Pancreas (tissue), 10 donors: ENCODE results near the gene HPN. TPM values are rescaled to one million over a fixed set of nuclear protein-coding genes. Genes with fewer than 3 reads are reported as not detected.

Experiments used
- ATAC-seq, 4 donors: fragments of 200-7000 bp; cut with Tn5 transposase; one replicate each; pipeline versions ENCODE4 v1.8.0 to v1.9.1; 2020; ENCODE audit warnings: mild to moderate bottlenecking in 4 of 4, moderate library complexity in 4 of 4
- DNase-seq, 6 donors: peaks; one replicate each; pipeline ENCODE4 v3.0.0-alpha.2; 2020
- FAIRE-seq: peaks from 2 replicates; lab custom pipeline; 2012; peaks lifted over from hg19 to GRCh38; lab: Jason Lieb, UNC
- H3K27ac ChIP-seq, 4 donors: fragments of 200-600 bp; sonication (generic); 1 replicate in 3 of 4; 2 replicates in 1 of 4; pipeline versions ENCODE4 v1.5.0 to v1.8.0; 2020
- H3K27me3 ChIP-seq, 4 donors: fragments of 200-600 bp; one replicate each; pipeline ENCODE4 v1.8.0; 2021
- H3K36me3 ChIP-seq, 3 donors: fragments of 200-600 bp; sonication (generic) in 1 of 3; one replicate each; pipeline versions ENCODE4 v1.5.0 to v1.8.0; 2020 to 2021
- H3K4me1 ChIP-seq, 3 donors: fragments of 200-600 bp; one replicate each; pipeline ENCODE4 v1.8.0; 2021
- H3K4me3 ChIP-seq, 4 donors: fragments of 200-600 bp; sonication (generic) in 2 of 4; one replicate each; pipeline versions ENCODE4 v1.5.0 to v1.8.0; 2020 to 2021
- H3K9me3 ChIP-seq, 4 donors: fragments of 200-600 bp; one replicate each; pipeline ENCODE4 v1.8.0; 2021
- WGBS, 2 donors: extraction: QIAGEN DNeasy Blood & Tissue Kit; methylation state at CpG; one replicate each; pipeline ENCODE4 v1.1.7; 2013; 5-methylcytosine and 5-hydroxymethylcytosine counted together
- intact Hi-C, 3 donors: fragments of 100-400 bp; cut with DNase I; formaldehyde crosslinking; loops; one replicate each; pipeline versions ENCODE4 v1.11.1 to v1.14.2; 2022
- polyA plus RNA-seq, 2 donors: library from polyadenylated mRNA; stranded (reverse); fragments of 200-250 nt; gene quantifications; one replicate each; pipeline ENCODE4 v1.2.3, GENCODE V29; 2013
- total RNA-seq, 6 donors: library from RNA; stranded (reverse); fragmentation: NEBNext Ultra II Directional in 4 of 6; extraction: Animal tissue kit (Norgen Biotek cat#: 25700) in 4 of 6; gene quantifications; one replicate each; pipeline versions ENCODE4 v1.2.1 to v1.2.4, GENCODE V29; 2021 to 2023
- TF ChIP-seq, protein P1 (sequence below), 4 donors: fragments of 200-600 bp; sonication (generic) in 3 of 4; IDR thresholded peaks; one replicate each; pipeline versions ENCODE4 v1.5.0 to v1.8.0; 2021; ENCODE audit warnings: antibody characterized with exemption in 4 of 4
- donor health status: healthy with polysubstance abuse.
- donor health status: DM: no; HTN: no; CAD: no; lungs with moderate emphysema.
- donor health status: DM: no; HTN: no; CAD: no.
- donor health status: control.
- donor health status: control.
- donor health status: Bipolar disorder and iron deficiency.
- donor health status: DM: yes; HTN: yes; CAD: no.
- donor health status: DM: no; HTN: no; CAD: no.
- donor health status: DM: no; HTN: no; CAD: no.
- donor health status: DM: yes; HTN: yes; CAD: no.

The HPN gene
- total and polyA plus RNA-seq, 8 donors = 93.0 to 238 (median 124) TPM

DNA sequence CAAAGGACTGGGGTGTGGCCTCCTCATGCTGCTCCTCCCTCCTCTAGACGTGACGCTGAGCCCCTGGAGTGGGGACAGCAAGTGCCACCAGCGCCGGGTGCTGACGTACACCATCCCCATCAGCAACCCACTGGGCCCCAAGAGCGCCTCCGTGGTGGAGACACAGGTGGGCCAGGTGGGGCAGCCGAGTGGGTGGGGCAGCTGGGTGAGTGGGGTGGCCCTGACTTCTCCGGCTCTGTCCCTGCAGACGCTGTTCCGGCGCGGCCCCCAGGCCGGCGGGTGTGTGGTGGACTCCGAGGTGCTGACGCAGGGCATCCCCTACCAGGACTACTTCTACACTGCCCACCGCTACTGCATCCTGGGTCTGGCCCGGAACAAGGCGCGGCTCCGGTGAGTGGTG is 22.4 kb upstream of the HPN start:
- Histone ChIP-seq H3K9me3 (no peaks in the 10 kb centered on the region), H3K4me3 (no peak overlapping the region), H3K27me3 (no peaks in the 10 kb centered on the region), H3K27ac (no peak overlapping the region), H3K36me3 (peaks cover 3 to 41% (median 40%) of the 10 kb centered on the region in 3 donors), H3K4me1 (no peaks in the 10 kb centered on the region)
- intact Hi-C loops = loop anchor here in 1 of 3 donors (10.0 kb wide), 1 partner anchor 54 kb away; the partner anchor contains the start of gene ZNF792
- ATAC-seq (no peak), FAIRE-seq (no peak), DNase-seq (no peak)
- 92 to 94% methylated on average over 22 of the region's 22 CpGs for WGBS, 2 donors
- TF ChIP-seq, protein P1, sequence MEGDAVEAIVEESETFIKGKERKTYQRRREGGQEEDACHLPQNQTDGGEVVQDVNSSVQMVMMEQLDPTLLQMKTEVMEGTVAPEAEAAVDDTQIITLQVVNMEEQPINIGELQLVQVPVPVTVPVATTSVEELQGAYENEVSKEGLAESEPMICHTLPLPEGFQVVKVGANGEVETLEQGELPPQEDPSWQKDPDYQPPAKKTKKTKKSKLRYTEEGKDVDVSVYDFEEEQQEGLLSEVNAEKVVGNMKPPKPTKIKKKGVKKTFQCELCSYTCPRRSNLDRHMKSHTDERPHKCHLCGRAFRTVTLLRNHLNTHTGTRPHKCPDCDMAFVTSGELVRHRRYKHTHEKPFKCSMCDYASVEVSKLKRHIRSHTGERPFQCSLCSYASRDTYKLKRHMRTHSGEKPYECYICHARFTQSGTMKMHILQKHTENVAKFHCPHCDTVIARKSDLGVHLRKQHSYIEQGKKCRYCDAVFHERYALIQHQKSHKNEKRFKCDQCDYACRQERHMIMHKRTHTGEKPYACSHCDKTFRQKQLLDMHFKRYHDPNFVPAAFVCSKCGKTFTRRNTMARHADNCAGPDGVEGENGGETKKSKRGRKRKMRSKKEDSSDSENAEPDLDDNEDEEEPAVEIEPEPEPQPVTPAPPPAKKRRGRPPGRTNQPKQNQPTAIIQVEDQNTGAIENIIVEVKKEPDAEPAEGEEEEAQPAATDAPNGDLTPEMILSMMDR (IDR thresholded peaks at IDR 0.05) = no peak

DNA sequence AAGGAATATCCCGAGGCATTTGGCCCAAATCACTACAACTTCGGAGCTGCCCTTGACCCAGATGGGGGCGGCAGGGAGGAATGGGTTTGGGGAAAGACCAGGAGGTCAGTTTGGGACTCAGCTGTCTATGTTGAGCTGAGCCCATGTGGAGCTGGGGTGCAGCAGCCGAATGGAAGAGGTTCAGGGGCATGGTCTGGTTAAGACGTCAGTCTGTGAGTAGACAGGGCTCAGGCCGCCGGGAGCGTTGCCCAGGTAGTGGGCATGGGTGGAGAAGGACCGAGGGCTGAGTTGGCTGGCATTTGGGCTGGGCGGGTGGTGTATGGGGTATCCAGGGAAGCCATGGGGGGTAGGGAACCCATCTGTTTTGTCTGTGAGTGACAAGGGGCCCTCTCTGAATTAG is 20.5 kb upstream of the HPN start:
- FAIRE-seq (no peak), DNase-seq (no peak), ATAC-seq (no peak)
- H3K27ac ChIP-seq = no peak overlapping the region
- H3K36me3 ChIP-seq = peaks cover 3 to 41% (median 38%) of the 10 kb centered on the region in 3 donors
- no peak overlapping the region for H3K4me3 ChIP-seq
- WGBS, 2 donors = 86 to 90% methylated on average over 10 of the region's 10 CpGs
- intact Hi-C loops = no loop called here
- H3K9me3 ChIP-seq = no peaks in the 10 kb centered on the region
- no peaks in the 10 kb centered on the region for H3K4me1 ChIP-seq
- TF ChIP-seq, protein P1 (IDR thresholded peaks at IDR 0.05) = no peak
- H3K27me3 ChIP-seq = no peaks in the 10 kb centered on the region

DNA sequence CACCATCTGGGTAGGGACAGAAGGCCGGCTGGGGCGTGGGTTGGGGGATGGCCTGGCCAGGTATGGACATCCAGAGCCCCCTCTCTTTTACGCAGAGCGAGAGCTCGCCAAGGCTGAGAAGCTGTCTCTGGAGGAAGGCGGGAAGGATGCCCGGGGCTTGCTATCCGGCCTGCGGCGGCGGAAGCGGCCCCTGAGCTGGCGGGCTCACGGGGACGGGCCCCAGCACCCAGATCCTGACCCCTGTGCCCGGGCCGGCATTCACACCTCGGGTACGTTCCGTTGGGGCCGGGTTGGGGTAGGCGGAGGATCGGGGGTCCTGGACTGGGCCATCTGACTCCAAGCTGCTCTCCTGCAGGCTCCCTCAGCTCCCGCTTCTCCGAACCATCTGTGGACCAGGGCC is 19.9 kb upstream of the HPN start:
- FAIRE-seq = no peak
- no peak for ATAC-seq
- no peak for DNase-seq
- Histone ChIP-seq H3K4me1 (no peaks in the 10 kb centered on the region), H3K4me3 (no peak overlapping the region), H3K9me3 (no peaks in the 10 kb centered on the region), H3K36me3 (peaks cover 3 to 41% (median 36%) of the 10 kb centered on the region in 3 donors), H3K27me3 (no peaks in the 10 kb centered on the region), H3K27ac (no peak overlapping the region)
- 93 to 98% methylated on average over 25 of the region's 25 CpGs for WGBS, 2 donors
- TF ChIP-seq, protein P1 (IDR thresholded peaks at IDR 0.05) = no peak
- intact Hi-C loops = no loop called here

DNA sequence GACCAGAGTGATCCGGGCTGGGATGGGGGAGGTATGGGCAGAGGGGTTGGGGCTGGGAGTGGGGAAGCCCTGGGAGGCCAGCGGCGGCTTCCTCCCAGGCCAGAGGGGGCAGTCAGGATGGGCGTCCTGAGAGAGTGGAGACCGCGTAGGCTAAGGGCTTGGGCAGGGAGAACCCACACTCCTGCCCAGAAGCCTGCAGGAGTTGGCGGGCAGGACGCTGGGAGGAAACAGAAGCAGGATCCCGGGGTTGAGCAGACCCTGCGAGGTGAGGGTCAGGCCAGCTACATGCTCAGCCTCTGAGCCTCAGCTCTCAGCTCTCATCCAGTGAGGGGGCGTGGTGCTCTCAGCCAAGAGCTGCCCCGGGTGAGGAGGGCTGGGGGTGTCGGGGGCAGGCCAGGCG is 19.1 kb upstream of the HPN start:
- H3K9me3 ChIP-seq = no peaks in the 10 kb centered on the region
- intact Hi-C loops = no loop called here
- no peak for ATAC-seq
- H3K27ac ChIP-seq = no peak overlapping the region
- 90 to 91% methylated on average over 11 to 14 of the region's 14 CpGs for WGBS, 2 donors
- H3K4me3 ChIP-seq = no peak overlapping the region
- H3K4me1 ChIP-seq = no peaks in the 10 kb centered on the region
- FAIRE-seq = no peak
- TF ChIP-seq, protein P1 (IDR thresholded peaks at IDR 0.05) = no peak
- H3K36me3 ChIP-seq = peaks cover 3 to 41% (median 36%) of the 10 kb centered on the region in 3 donors
- DNase-seq = no peak
- H3K27me3 ChIP-seq = no peaks in the 10 kb centered on the region

DNA sequence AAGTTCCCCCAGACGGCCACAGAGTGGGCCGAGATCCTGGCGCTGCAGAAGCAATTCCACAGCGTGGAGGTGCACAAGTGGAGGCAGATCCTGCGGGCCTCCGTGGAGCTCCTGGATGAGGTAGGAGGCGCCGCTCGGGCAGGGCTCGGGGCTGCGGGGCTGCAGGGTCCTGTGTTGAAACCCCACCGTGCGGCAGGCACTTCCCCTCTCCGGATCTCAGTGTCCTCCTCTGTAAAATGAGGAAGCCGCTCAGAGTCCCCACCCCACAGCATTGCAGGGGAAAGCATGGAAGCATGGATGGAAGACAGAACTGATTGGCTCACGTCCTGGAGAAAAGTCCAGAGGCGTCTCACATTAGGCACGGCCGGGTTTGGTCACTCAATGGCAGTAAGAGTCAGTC is 18.1 kb upstream of the HPN start:
- TF ChIP-seq, protein P1 (IDR thresholded peaks at IDR 0.05) = no peak
- H3K4me1 ChIP-seq = no peaks in the 10 kb centered on the region
- no peak overlapping the region for H3K4me3 ChIP-seq
- no peaks in the 10 kb centered on the region for H3K9me3 ChIP-seq
- intact Hi-C loops = no loop called here
- no peak for DNase-seq
- no peak overlapping the region for H3K27ac ChIP-seq
- peaks cover 3 to 41% (median 36%) of the 10 kb centered on the region in 3 donors for H3K36me3 ChIP-seq
- no peaks in the 10 kb centered on the region for H3K27me3 ChIP-seq
- ATAC-seq = no peak
- no peak for FAIRE-seq
- WGBS, 2 donors = 86 to 92% methylated on average over 19 of the region's 19 CpGs
